ENCODE results near the gene NFKBIB. TPM values are rescaled to one million over a fixed set of nuclear protein-coding genes. Genes with fewer than 3 reads are reported as not detected.
"Not testable (repeated sequence)": the region's sequence is repeated elsewhere in the genome, so short reads cannot be mapped to it uniquely, and the experiment has no call there.

Gene NFKBIB, protein sequence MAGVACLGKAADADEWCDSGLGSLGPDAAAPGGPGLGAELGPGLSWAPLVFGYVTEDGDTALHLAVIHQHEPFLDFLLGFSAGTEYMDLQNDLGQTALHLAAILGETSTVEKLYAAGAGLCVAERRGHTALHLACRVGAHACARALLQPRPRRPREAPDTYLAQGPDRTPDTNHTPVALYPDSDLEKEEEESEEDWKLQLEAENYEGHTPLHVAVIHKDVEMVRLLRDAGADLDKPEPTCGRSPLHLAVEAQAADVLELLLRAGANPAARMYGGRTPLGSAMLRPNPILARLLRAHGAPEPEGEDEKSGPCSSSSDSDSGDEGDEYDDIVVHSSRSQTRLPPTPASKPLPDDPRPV
- 17.0 TPM for polyA plus RNA-seq (2013, experiment 1 of 2)
- polyA plus RNA-seq (2013, experiment 2 of 2) = 13.6 TPM

DNA sequence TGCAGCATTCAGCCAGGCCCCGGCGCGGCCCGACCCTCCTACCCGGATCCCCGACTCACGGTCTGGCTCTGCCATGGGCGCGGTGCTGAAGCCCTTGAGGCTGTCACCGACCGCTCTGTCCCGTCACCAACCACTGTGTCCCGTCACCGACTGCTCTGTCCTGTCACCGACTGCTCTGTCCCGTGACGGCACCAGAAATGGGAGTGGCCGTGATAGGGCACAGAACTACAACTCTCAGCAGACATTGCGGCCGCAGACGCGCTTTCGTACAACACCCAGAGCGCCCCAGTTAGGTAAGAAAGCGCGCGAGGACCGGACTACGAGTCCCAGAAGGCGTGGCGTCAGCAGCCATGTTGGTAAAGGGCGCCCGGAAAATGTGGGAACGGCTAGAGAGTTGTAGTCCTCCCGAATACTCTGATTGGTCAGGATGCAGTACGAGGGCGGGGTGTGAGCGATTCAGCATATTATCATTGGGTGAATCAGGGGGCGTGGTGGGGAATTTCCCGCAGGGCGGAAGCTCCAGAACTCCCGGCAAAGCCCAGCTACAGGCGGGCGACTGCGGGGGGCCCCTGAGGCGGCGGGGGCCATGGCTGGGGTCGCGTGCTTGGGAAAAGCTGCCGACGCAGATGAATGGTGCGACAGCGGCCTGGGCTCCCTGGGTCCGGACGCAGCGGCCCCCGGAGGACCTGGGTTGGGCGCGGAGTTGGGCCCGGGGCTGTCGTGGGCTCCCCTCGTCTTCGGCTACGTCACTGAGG is at the start of gene NFKBIB, which contains the start of gene SIRT2:
TSS of gene NFKBIB (plus strand) at position 523 of the 755 bp plus-strand sequence. CDS start at position 587, 64 bp downstream.
TSS of gene SIRT2 (minus strand) at position 172 of the 755 bp plus-strand sequence. CDS start at position 75, 97 bp downstream.
- Histone ChIP-seq H3K4me3 (ENCODE audit: extremely low read depth, insufficient read depth, low read length, poor library complexity, severe bottlenecking) (peak within 1 kb of the TSS; percentile 65), H3K27ac (ENCODE audit: low read depth, low read length, severe bottlenecking) (peak within 1 kb of the TSS; percentile 94), H3K9me3 (ENCODE audit: control insufficient read depth, low read length) (peaks cover 4% of the 10 kb centered on the region), H3K36me3 (ENCODE audit: control insufficient read depth, insufficient read depth, low read length) (no peaks in the 10 kb centered on the region), H3K4me1 (ENCODE audit: control insufficient read depth, insufficient read depth, low read length, poor library complexity, severe bottlenecking) (peaks cover 17% of the 10 kb centered on the region)
- 1 to 3% methylated on average over 54 to 64 of the region's 64 CpGs for WGBS, 2 experiments (ENCODE audit: insufficient coverage in 2 of 2)

DNA sequence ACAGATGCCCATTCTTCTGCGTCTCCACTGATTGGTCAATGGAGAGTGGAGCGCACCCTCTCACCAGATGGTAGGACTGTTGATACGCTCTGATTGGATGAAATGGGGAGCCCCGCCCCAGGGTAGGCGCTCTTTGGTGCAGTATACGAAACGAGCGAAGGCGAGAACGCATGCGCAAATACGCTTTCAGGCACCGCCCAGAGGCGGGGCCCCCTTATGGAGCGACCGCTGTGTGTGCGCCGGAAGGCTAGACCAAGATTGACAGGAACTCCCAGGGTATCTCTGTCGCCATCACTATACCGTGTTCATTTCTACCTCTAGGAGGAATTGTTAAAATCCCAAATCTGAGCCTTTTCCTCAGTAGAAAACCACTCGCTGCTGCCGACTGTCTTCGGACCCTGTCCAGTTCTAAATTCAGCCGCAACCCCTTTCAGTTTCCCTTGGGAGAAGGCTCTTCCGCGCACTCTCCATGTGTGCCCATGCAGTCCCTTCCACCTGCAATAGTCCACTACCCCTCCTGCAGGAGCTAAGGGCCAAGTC is 49.3 kb upstream of the NFKBIB start:
- peaks cover 35% of the 10 kb centered on the region for H3K36me3 ChIP-seq (ENCODE audit: control insufficient read depth, insufficient read depth, low read length)
- H3K4me3 ChIP-seq (ENCODE audit: extremely low read depth, insufficient read depth, low read length, poor library complexity, severe bottlenecking) = peak overlapping the region; percentile 76
- H3K9me3 ChIP-seq (ENCODE audit: control insufficient read depth, low read length) = no peaks in the 10 kb centered on the region
- WGBS, 2 experiments (ENCODE audit: insufficient coverage in 2 of 2) = 2 to 3% methylated on average over 24 to 26 of the region's 26 CpGs
- H3K27ac ChIP-seq (ENCODE audit: low read depth, low read length, severe bottlenecking) = peak overlapping the region; percentile 96
- H3K4me1 ChIP-seq (ENCODE audit: control insufficient read depth, insufficient read depth, low read length, poor library complexity, severe bottlenecking) = peaks cover 21% of the 10 kb centered on the region

DNA sequence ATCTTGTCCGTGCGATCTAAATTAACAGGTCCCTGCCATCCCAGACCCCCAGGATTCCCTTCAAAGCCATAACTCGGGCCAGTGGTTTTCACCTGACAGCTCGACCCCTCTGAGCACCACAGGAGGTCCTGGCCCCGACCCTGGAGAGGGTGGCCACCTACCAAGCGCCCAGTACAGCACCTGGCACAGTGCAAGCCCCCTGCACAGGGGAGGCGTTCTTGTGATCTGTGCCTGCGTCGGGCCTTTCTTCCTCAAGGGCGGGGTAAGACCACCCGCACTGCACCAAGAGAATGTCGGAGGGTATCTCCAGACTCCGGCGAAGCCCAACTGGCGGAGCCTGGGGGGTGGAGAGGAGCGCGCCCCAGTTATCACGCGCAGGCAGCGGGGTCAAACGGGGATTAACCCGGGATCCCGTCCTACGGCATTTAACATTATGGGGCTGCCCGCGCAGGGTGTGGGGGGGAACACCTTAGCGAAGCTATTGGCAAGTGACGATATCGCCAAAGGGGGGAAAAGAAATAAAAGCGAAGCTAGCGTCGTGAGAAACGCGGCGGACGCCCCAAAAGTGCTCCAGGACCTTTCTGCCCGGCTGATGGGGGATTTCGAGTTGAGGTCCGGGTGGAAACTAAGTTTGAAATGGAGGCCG is 48.7 kb upstream of the NFKBIB start:
- WGBS, 2 experiments (ENCODE audit: insufficient coverage in 2 of 2) = 18 to 21% methylated on average over 36 to 37 of the region's 40 CpGs
- H3K27ac ChIP-seq (ENCODE audit: low read depth, low read length, severe bottlenecking) = peak overlapping the region; percentile 96
- H3K4me1 ChIP-seq (ENCODE audit: control insufficient read depth, insufficient read depth, low read length, poor library complexity, severe bottlenecking) = peaks cover 21% of the 10 kb centered on the region
- H3K4me3 ChIP-seq (ENCODE audit: extremely low read depth, insufficient read depth, low read length, poor library complexity, severe bottlenecking) = peak overlapping the region; percentile 76
- peaks cover 29% of the 10 kb centered on the region for H3K36me3 ChIP-seq (ENCODE audit: control insufficient read depth, insufficient read depth, low read length)
- H3K9me3 ChIP-seq (ENCODE audit: control insufficient read depth, low read length) = no peaks in the 10 kb centered on the region

DNA sequence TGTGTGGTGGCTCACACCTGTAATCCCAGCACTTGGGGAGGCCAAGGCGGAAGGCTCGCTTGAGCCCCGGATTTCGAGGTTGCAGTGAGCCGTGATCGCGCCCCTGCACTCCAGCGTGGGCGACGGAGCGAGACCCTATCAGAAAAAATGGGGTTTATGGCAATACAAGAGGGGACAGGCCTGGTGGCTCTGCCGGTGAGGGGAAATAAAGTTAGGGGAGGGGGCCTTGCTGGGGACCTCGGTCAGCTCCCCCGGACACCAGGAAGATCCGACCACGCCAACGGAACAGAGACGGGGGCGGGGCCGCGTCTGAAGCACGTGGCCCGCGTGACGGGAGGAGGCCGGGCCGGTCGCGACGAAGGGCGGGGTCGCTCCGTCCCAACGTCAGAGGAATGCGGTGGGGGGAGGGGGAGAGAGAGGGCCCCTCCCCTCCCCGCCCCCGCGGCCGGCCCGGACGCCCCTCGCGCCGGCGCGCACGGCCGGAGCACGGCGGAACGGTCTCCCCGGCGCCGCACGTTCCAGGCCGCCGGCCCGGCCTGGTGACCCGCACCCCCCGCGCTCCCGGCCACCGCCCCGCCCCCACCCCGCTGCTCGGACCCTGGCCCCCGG is 48.0 kb upstream of the NFKBIB start:
- Histone ChIP-seq H3K27ac (ENCODE audit: low read depth, low read length, severe bottlenecking) (peak overlapping the region; percentile 96), H3K4me1 (ENCODE audit: control insufficient read depth, insufficient read depth, low read length, poor library complexity, severe bottlenecking) (peaks cover 21% of the 10 kb centered on the region), H3K36me3 (ENCODE audit: control insufficient read depth, insufficient read depth, low read length) (peaks cover 22% of the 10 kb centered on the region), H3K9me3 (ENCODE audit: control insufficient read depth, low read length) (peaks cover under 1% of the 10 kb centered on the region), H3K4me3 (ENCODE audit: extremely low read depth, insufficient read depth, low read length, poor library complexity, severe bottlenecking) (peak overlapping the region; percentile 76)
- 5 to 7% methylated on average over 22 to 35 of the region's 67 CpGs for WGBS, 2 experiments (ENCODE audit: insufficient coverage in 2 of 2)

DNA sequence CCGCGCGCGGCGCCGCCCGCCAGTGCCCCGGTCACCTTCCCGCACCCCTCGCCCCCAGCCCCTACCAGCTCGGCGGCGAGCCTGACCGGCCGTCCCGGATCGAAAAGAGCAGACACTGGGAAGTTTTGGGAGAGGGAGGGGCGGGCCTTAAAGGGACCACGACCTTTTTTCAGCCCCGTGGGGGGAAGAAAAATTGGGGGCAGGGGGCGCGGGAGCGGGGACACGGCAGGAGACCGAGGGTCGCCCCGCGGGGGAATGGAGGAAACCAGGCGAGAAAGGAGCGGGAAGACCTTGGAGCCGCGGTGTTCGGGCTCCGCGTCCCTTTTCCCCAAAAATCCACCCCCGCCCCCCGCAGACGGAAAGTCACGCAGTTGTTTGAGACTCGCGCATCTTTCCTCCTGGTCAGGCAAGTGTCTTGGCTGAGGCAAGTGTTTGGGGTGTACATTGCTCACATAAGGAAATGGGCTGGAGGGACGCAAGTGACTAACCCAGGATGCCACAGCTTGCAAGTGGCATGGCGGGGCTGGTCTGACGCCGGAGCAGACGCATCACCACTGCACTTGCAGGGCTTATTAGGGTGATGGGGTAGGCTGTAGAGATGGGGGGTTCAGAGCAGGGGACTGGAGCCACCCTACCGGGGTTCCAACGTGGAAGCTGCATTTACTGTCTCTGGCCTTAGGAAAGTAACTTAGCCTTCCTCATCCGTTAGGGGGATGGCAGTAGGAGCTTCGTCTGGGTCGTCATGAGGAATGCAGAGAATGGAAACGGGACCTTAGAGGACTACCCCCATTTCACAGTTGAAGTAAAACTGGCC is 47.3 kb upstream of the NFKBIB start:
- peak overlapping the region; percentile 96 for H3K27ac ChIP-seq (ENCODE audit: low read depth, low read length, severe bottlenecking)
- 1 to 6% methylated on average over 8 to 25 of the region's 52 CpGs for WGBS, 2 experiments (ENCODE audit: insufficient coverage in 2 of 2)
- H3K36me3 ChIP-seq (ENCODE audit: control insufficient read depth, insufficient read depth, low read length) = peaks cover 15% of the 10 kb centered on the region
- H3K4me3 ChIP-seq (ENCODE audit: extremely low read depth, insufficient read depth, low read length, poor library complexity, severe bottlenecking) = peak overlapping the region; percentile 76
- H3K9me3 ChIP-seq (ENCODE audit: control insufficient read depth, low read length) = peaks cover 5% of the 10 kb centered on the region
- H3K4me1 ChIP-seq (ENCODE audit: control insufficient read depth, insufficient read depth, low read length, poor library complexity, severe bottlenecking) = peaks cover 14% of the 10 kb centered on the region

DNA sequence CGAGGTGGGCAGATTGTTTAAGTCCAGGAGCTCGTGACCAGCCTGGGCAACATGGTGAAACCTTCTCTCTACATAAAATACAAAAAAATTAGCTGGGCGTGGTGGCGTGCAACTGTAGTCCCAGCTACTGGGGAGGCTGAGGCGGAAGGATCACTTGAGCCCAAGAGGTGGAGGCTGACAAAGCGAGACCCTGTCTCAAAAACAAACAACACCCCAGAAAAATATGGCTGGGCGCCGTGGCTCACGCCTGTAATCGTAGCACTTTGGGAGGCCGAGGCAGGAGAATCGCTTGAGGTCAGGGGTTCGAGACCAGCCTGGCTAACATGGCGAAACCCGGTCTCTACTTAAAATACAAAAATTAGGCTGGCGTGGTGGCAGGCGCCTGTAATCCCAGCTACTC is 46.6 kb upstream of the NFKBIB start:
- Histone ChIP-seq H3K4me3 (ENCODE audit: extremely low read depth, insufficient read depth, low read length, poor library complexity, severe bottlenecking) (peak overlapping the region; percentile 76), H3K4me1 (ENCODE audit: control insufficient read depth, insufficient read depth, low read length, poor library complexity, severe bottlenecking) (peaks cover 7% of the 10 kb centered on the region), H3K36me3 (ENCODE audit: control insufficient read depth, insufficient read depth, low read length) (peaks cover 7% of the 10 kb centered on the region), H3K9me3 (ENCODE audit: control insufficient read depth, low read length) (peaks cover 5% of the 10 kb centered on the region), H3K27ac (ENCODE audit: low read depth, low read length, severe bottlenecking) (no peak overlapping the region)
- 89 to 95% methylated on average over 13 to 15 of the region's 17 CpGs for WGBS, 2 experiments (ENCODE audit: insufficient coverage in 2 of 2)

DNA sequence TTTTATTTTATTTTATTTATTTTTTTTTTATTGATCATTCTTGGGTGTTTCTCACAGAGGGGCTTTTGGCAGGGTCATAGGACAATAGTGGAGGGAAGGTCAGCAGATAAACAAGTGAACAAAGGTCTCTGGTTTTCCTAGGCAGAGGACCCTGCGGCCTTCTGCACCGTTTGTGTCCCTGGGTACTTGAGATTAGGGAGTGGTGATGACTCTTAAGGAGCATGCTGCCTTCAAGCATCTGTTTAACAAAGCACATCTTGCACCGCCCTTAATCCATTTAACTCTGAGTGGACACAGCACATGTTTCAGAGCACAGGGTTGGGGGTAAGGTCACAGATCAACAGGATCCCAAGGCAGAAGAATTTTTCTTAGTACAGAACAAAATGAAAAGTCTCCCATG is 44.8 kb upstream of the NFKBIB start:
- not testable (repeated sequence) for H3K36me3 ChIP-seq (ENCODE audit: control insufficient read depth, insufficient read depth, low read length); H3K27ac ChIP-seq (ENCODE audit: low read depth, low read length, severe bottlenecking); H3K4me3 ChIP-seq (ENCODE audit: extremely low read depth, insufficient read depth, low read length, poor library complexity, severe bottlenecking); H3K4me1 ChIP-seq (ENCODE audit: control insufficient read depth, insufficient read depth, low read length, poor library complexity, severe bottlenecking); H3K9me3 ChIP-seq (ENCODE audit: control insufficient read depth, low read length)
- no CpG with 5 or more reads among the region's 3 CpGs for WGBS, 2 experiments (ENCODE audit: insufficient coverage in 2 of 2)

DNA sequence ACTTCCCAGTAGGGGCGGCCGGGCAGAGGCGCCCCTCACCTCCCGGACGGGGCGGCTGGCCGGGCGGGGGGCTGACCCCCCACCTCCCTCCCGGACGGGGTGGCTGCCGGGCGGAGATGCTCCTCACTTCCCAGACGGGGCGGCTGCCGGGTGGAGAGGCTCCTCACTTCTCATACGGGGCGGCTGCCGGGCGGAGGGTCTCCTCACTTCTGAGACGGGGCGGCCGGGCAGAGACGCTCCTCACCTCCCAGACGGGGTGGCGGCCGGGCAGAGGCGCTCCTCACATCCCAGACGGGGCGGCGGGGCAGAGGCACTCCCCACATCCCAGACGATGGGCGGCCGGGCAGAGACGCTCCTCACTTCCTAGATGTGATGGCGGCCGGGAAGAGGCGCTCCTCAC is 44.0 kb upstream of the NFKBIB start:
- H3K4me1 ChIP-seq (ENCODE audit: control insufficient read depth, insufficient read depth, low read length, poor library complexity, severe bottlenecking); H3K36me3 ChIP-seq (ENCODE audit: control insufficient read depth, insufficient read depth, low read length); H3K27ac ChIP-seq (ENCODE audit: low read depth, low read length, severe bottlenecking); H3K9me3 ChIP-seq (ENCODE audit: control insufficient read depth, low read length); H3K4me3 ChIP-seq (ENCODE audit: extremely low read depth, insufficient read depth, low read length, poor library complexity, severe bottlenecking): not testable (repeated sequence)
- WGBS, 2 experiments (ENCODE audit: insufficient coverage in 2 of 2) = 96% methylated on average over 19 of the region's 37 CpGs; no CpG with 5 or more reads in 1 of the 2 experiments

DNA sequence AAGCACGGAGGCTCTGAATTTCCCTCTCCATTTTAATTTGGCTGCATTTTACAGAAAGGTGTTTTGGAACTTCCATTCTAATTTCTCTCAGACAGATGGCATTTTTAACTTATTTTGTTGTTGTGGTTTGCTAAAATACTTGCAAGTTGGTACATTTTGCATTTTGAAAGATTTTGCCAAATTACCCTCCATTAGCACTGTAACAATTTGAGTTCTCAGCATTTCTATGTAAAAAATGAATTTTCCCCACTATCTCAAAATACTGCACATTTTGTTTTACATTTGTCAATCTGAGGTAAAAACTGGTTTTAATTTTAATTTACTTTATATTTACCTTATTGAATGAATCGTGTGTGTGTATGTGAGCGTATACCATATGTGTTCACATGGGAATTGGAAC is 43.0 kb upstream of the NFKBIB start:
- peaks cover 5% of the 10 kb centered on the region for H3K9me3 ChIP-seq (ENCODE audit: control insufficient read depth, low read length)
- H3K36me3 ChIP-seq (ENCODE audit: control insufficient read depth, insufficient read depth, low read length) = no peaks in the 10 kb centered on the region
- no peaks in the 10 kb centered on the region for H3K4me1 ChIP-seq (ENCODE audit: control insufficient read depth, insufficient read depth, low read length, poor library complexity, severe bottlenecking)
- WGBS, 2 experiments (ENCODE audit: insufficient coverage in 2 of 2) = 92 to 100% methylated on average over 1 to 2 of the region's 3 CpGs
- no peak overlapping the region for H3K4me3 ChIP-seq (ENCODE audit: extremely low read depth, insufficient read depth, low read length, poor library complexity, severe bottlenecking)
- H3K27ac ChIP-seq (ENCODE audit: low read depth, low read length, severe bottlenecking) = no peak overlapping the region

All from mesodermal cell (in vitro differentiated cells).